ENCODE measurements around the gene PSMB7.

PSMB7 gene

GRCh38 chr9:124331580-124331979, 83.7 kb downstream of the PSMB7 start:
- no peak overlapping the region for H3K4me3 ChIP-seq (ENCODE audit: low read depth in 1 of 2, low read length in 2 of 2)
- no peak overlapping the region for H3K27ac ChIP-seq (ENCODE audit: low read length)
- H3K27me3 ChIP-seq (ENCODE audit: insufficient read depth, low read length, poor library complexity) = no peaks in the 10 kb centered on the region
- no peaks in the 10 kb centered on the region for H3K36me3 ChIP-seq (ENCODE audit: insufficient read depth, low read length)
- ATAC-seq (ENCODE audit: insufficient read depth, low read depth) = no peak
- no peak overlapping the region for H2AFZ ChIP-seq (ENCODE audit: low read depth, low read length)
- H3K79me2 ChIP-seq (ENCODE audit: insufficient read depth, low read length) = no peaks in the 10 kb centered on the region
- 0 out of 2 replicates have a peak, but pooled peaks cover 5% of the 10 kb centered on the region for H4K20me1 ChIP-seq (ENCODE audit: insufficient read depth, low read length)
- no peak for DNase-seq
- H3K9me3 ChIP-seq (ENCODE audit: insufficient read depth, low read length, severe bottlenecking) = no peaks in the 10 kb centered on the region
- no peak for TF ChIP-seq CTCF (IDR thresholded peaks at IDR 0.05; ENCODE audit: borderline replicate concordance, extremely low read depth, low read length, poor library complexity, severe bottlenecking)
- no peak for TF ChIP-seq EZH2 (IDR thresholded peaks at IDR 0.05; ENCODE audit: borderline replicate concordance, low read depth, low read length, severe bottlenecking)
- no peak overlapping the region for H3K9ac ChIP-seq (ENCODE audit: low read depth, low read length)
- no peaks in the 10 kb centered on the region for H3K4me1 ChIP-seq (ENCODE audit: insufficient read depth, low read length)
- no peak overlapping the region for H3K4me2 ChIP-seq (ENCODE audit: insufficient read depth, low read length)

DNA sequence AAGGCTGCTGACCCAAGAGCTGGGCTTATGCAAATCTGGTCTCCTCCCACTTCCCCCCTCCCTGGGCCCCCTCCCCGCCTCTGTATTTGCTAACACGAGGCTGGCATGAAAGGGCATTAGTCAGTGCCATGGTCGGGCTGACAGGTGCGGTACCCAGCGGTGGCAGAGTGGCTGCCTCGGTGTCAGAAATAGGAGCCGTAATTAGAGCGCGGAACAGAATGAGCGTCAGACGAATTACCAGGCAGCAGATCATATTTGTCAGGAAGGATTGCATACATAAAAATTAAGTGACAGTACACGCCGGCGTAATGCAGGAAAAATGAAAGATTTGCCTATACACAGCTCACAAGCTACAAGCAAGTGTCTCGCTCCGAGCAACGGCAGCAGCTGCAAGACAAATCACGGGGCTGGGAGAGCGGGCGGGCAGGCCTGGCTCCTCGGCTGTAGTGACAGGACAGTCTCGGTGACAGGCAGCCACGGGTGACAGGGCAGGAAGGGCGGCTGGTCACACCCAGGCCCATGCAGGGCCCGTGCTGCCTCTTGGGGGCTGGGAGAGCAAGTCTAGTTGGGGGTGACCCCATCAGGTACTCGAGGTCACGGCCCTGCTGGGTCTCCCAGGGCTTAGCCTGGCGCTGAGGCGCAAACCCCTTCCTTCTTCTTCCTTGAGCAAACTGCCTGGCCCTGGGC, 85.1 kb downstream of the PSMB7 start:
- Histone ChIP-seq H3K9ac (ENCODE audit: low read depth, low read length) (no peak overlapping the region), H3K36me3 (ENCODE audit: insufficient read depth, low read length) (no peaks in the 10 kb centered on the region), H3K79me2 (ENCODE audit: insufficient read depth, low read length) (no peaks in the 10 kb centered on the region), H4K20me1 (ENCODE audit: insufficient read depth, low read length) (0 out of 2 replicates have a peak, but pooled peaks cover 5% of the 10 kb centered on the region), H2AFZ (ENCODE audit: low read depth, low read length) (no peak overlapping the region), H3K27ac (ENCODE audit: low read length) (no peak overlapping the region), H3K27me3 (ENCODE audit: insufficient read depth, low read length, poor library complexity) (no peaks in the 10 kb centered on the region), H3K4me1 (ENCODE audit: insufficient read depth, low read length) (no peaks in the 10 kb centered on the region), H3K9me3 (ENCODE audit: insufficient read depth, low read length, severe bottlenecking) (no peaks in the 10 kb centered on the region), H3K4me2 (ENCODE audit: insufficient read depth, low read length) (no peak overlapping the region), H3K4me3 (ENCODE audit: low read depth in 1 of 2, low read length in 2 of 2) (no peak overlapping the region)
- TF ChIP-seq CTCF (IDR thresholded peaks at IDR 0.05; ENCODE audit: borderline replicate concordance, extremely low read depth, low read length, poor library complexity, severe bottlenecking) = no peak
- no peak for TF ChIP-seq EZH2 (IDR thresholded peaks at IDR 0.05; ENCODE audit: borderline replicate concordance, low read depth, low read length, severe bottlenecking)
- DNase-seq (no peak), ATAC-seq (ENCODE audit: insufficient read depth, low read depth) (no peak)

- Histone ChIP-seq H3K9me3 (ENCODE audit: insufficient read depth, low read length, severe bottlenecking) (no peaks in the 10 kb centered on the region), H3K36me3 (ENCODE audit: insufficient read depth, low read length) (no peaks in the 10 kb centered on the region), H3K27me3 (ENCODE audit: insufficient read depth, low read length, poor library complexity) (no peaks in the 10 kb centered on the region), H3K4me3 (ENCODE audit: low read depth in 1 of 2, low read length in 2 of 2) (no peak overlapping the region), H4K20me1 (ENCODE audit: insufficient read depth, low read length) (0 out of 2 replicates have a peak, but pooled peaks cover 5% of the 10 kb centered on the region), H3K27ac (ENCODE audit: low read length) (no peak overlapping the region), H3K79me2 (ENCODE audit: insufficient read depth, low read length) (no peaks in the 10 kb centered on the region), H3K9ac (ENCODE audit: low read depth, low read length) (no peak overlapping the region), H3K4me2 (ENCODE audit: insufficient read depth, low read length) (no peak overlapping the region), H3K4me1 (ENCODE audit: insufficient read depth, low read length) (no peaks in the 10 kb centered on the region), H2AFZ (ENCODE audit: low read depth, low read length) (no peak overlapping the region)
- ATAC-seq (ENCODE audit: insufficient read depth, low read depth) = no peak
- no peak for TF ChIP-seq CTCF (IDR thresholded peaks at IDR 0.05; ENCODE audit: borderline replicate concordance, extremely low read depth, low read length, poor library complexity, severe bottlenecking)
- no peak for TF ChIP-seq EZH2 (IDR thresholded peaks at IDR 0.05; ENCODE audit: borderline replicate concordance, low read depth, low read length, severe bottlenecking)
- no peak for DNase-seq
These were observed 85.9 kb downstream of the PSMB7 start for GRCh38 chr9:124329206-124329792.
